Peyer's patch (tissue), 4 donors: Measurements from ENCODE around the gene BAHCC1. TPM values are rescaled to one million over a fixed set of nuclear protein-coding genes. Genes with fewer than 3 reads are reported as not detected.

Source experiments
- DNase-seq, 3 donors: peaks; one replicate each; pipeline ENCODE4 v3.0.0-alpha.2; 2017 to 2019
- H3K27ac ChIP-seq, 4 donors: fragments of 200-600 bp; sonication (generic); one replicate each; pipeline ENCODE4 v1.5.1; 2016 to 2019
- H3K27me3 ChIP-seq, 2 donors: fragments of 200-600 bp; sonication (generic); one replicate each; pipeline ENCODE4 v1.5.1; 2019
- H3K36me3 ChIP-seq, 3 donors: fragments of 200-600 bp; sonication (generic); one replicate each; pipeline ENCODE4 v1.5.1; 2016 to 2019
- H3K4me1 ChIP-seq, 4 donors: fragments of 200-600 bp; sonication (generic); one replicate each; pipeline ENCODE4 v1.5.1; 2016 to 2019
- H3K4me3 ChIP-seq, 4 donors: fragments of 200-600 bp; sonication (generic); 1 replicate in 3 of 4; 2 replicates in 1 of 4; pipeline ENCODE4 v1.5.1; 2016 to 2019; ENCODE audit warnings: mild to moderate bottlenecking in 1 of 4
- H3K9me3 ChIP-seq, 4 donors: fragments of 200-600 bp; sonication (generic); one replicate each; pipeline ENCODE4 v1.5.1; 2016 to 2019; ENCODE audit warnings: mild to moderate bottlenecking in 1 of 4
- CTCF ChIP-seq, 6 experiments: fragments of 450-650 bp in 4 of 6; fragments of 200-600 bp in 2 of 6; sonication (generic) in 1 of 6; IDR thresholded peaks; one replicate each; pipeline ENCODE4 v1.5.1; 2017 to 2019; ENCODE audit warnings: antibody characterized with exemption in 6 of 6, mild to moderate bottlenecking in 3 of 6, moderate library complexity in 1 of 6
- POLR2A ChIP-seq, 2 donors: fragments of 450-650 bp; IDR thresholded peaks; one replicate each; pipeline ENCODE4 v1.5.1; 2017; ENCODE audit warnings: antibody characterized with exemption in 2 of 2, mild to moderate bottlenecking in 2 of 2, moderate library complexity in 2 of 2
- total RNA-seq, 4 donors: library from RNA; depleted of rRNA; stranded (reverse); fragments of >200 nt; gene quantifications; one replicate each; pipeline ENCODE4 v1.1.0, GENCODE V29; 2016

Gene BAHCC1
- total RNA-seq, 4 donors from 2014 or later = 11.6 to 43.0 (median 23.9) TPM

DNA sequence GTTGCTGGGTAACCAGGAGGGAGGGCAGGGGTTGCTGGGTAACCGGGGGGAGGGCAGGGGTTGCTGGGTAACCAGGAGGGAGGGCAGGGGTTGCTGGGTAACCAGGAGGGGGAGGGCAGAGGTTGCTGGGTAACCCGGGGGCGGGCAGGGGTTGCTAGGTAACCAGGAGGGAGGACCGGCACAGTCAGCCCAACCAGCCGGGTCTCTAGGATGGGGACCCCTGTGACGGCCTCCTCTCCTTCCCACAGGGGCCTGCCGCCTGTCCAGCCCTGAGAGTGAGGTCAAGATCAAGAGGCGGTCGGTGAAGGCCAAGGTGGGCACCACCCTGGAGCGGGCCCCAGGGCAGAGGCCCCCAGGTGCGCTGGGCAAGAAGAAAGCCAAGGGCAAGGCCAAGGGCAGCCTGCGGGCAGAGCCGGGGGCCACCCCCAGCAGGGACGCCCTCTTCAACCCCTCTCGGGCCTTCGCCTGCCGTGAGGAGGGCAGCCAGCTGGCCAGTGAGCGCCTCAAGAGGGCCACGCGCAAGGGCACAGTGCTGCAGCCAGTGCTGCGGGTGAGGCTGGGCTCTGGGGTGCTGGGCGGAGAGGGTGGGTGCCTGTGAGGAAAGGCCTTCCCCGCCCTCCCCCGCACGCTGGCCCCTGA, 62.8 kb downstream of the BAHCC1 start:
- Histone ChIP-seq H3K4me3 (no peak overlapping the region), H3K4me1 (peaks cover 0 to 12% (median 0%) of the 10 kb centered on the region in 4 donors), H3K36me3 (peaks cover 0 to 43% (median 0%) of the 10 kb centered on the region in 3 donors), H3K27me3 (no peaks in the 10 kb centered on the region), H3K27ac (no peak overlapping the region), H3K9me3 (no peaks in the 10 kb centered on the region)
- DNase-seq = no peak
- TF ChIP-seq CTCF (IDR thresholded peaks at IDR 0.05) = no peak
- TF ChIP-seq POLR2A (IDR thresholded peaks at IDR 0.05) = no peak

GRCh38 chr17:81458628-81459027, 63.4 kb downstream of the BAHCC1 start:
- Histone ChIP-seq H3K4me1 (peaks cover 0 to 11% (median 0%) of the 10 kb centered on the region in 4 donors), H3K27me3 (no peaks in the 10 kb centered on the region), H3K4me3 (no peak overlapping the region), H3K36me3 (peaks cover 0 to 48% (median 0%) of the 10 kb centered on the region in 3 donors), H3K27ac (no peak overlapping the region), H3K9me3 (no peaks in the 10 kb centered on the region)
- no peak for DNase-seq
- TF ChIP-seq CTCF (IDR thresholded peaks at IDR 0.05) (no peak), POLR2A (IDR thresholded peaks at IDR 0.05) (no peak)

DNA sequence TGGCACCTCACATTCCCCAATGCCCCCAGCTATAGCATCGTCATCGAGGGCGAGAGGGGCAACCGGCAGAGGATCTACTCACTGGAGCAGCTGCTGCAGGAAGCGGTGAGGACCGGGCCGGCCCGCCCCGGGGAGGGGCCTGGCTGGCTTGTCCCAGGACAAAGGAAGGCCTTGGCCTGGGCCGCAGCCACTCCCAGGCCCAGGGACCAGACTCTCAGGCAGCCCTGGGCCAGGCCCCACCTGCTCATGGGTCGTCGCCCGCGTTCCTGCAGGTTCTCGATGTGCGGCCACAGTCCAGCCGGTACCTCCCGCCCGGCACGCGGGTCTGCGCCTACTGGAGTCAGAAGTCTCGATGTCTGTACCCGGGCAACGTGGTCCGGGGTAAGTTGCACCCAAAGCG, 64.0 kb downstream of the BAHCC1 start:
- TF ChIP-seq POLR2A (IDR thresholded peaks at IDR 0.05) = no peak
- TF ChIP-seq CTCF (IDR thresholded peaks at IDR 0.05) = no peak
- H3K4me1 ChIP-seq = peaks cover 0 to 5% (median 0%) of the 10 kb centered on the region in 4 donors
- no peaks in the 10 kb centered on the region for H3K27me3 ChIP-seq
- no peak for DNase-seq
- peaks cover 0 to 48% (median 0%) of the 10 kb centered on the region in 3 donors for H3K36me3 ChIP-seq
- H3K27ac ChIP-seq = no peak overlapping the region
- H3K4me3 ChIP-seq = no peak overlapping the region
- H3K9me3 ChIP-seq = no peaks in the 10 kb centered on the region

- DNase-seq = no peak
Measured at GRCh38 chr17:81459864-81460263, 64.6 kb downstream of the BAHCC1 start.

GRCh38 chr17:81460856-81461460, 65.7 kb downstream of the BAHCC1 start:
- TF ChIP-seq CTCF (IDR thresholded peaks at IDR 0.05) (no peak), POLR2A (IDR thresholded peaks at IDR 0.05) (no peak)
- no peak for DNase-seq
- Histone ChIP-seq H3K4me1 (no peaks in the 10 kb centered on the region), H3K4me3 (no peak overlapping the region), H3K9me3 (no peaks in the 10 kb centered on the region), H3K36me3 (peaks cover 0 to 48% (median 0%) of the 10 kb centered on the region in 3 donors), H3K27ac (no peak overlapping the region), H3K27me3 (no peaks in the 10 kb centered on the region)

More at GRCh38 chr17:81459864-81460263, 64.6 kb downstream of the BAHCC1 start:
- H3K9me3 ChIP-seq = no peaks in the 10 kb centered on the region
- H3K27me3 ChIP-seq = no peaks in the 10 kb centered on the region
- H3K36me3 ChIP-seq = peaks cover 0 to 48% (median 0%) of the 10 kb centered on the region in 3 donors
- TF ChIP-seq CTCF (IDR thresholded peaks at IDR 0.05) (no peak), POLR2A (IDR thresholded peaks at IDR 0.05) (no peak)
- no peak overlapping the region for H3K4me3 ChIP-seq
- no peaks in the 10 kb centered on the region for H3K4me1 ChIP-seq
- H3K27ac ChIP-seq = no peak overlapping the region
